GM12864 (cell line): ENCODE measurements around the gene TPMT.
A peak's percentile ranks its signal among the peaks of the same experiment; 100 is the strongest.

ENCODE experiments used
- DNase-seq: peaks from one replicate; pipeline ENCODE4 v3.0.0-alpha.2; 2011; ENCODE audit warnings: low read depth
- H3K4me3 ChIP-seq: 2 replicates; pipeline ENCODE4 v1.5.1; 2011; ENCODE audit warnings: mild to moderate bottlenecking, low read depth, low read length, control low read depth
- CTCF ChIP-seq: IDR thresholded peaks from 2 replicates; pipeline ENCODE4 v1.5.1; 2011; ENCODE audit warnings: low read depth, mild to moderate bottlenecking, moderate library complexity, low read length, control low read depth, inconsistent platforms; ENCODE audit errors: missing control alignments

TPMT gene

GRCh38 chr6:18154507-18155149 lies at the start of gene TPMT:
TSS of gene TPMT (minus strand) at chr6:18155077. CDS start at chr6:18149127, 5,950 bp downstream.
- no peak for TF ChIP-seq CTCF
- peak within 1 kb of the TSS; percentile 75 for H3K4me3 ChIP-seq

GRCh38 chr6:18203786-18204185 lies 48.9 kb upstream of the TPMT start:
- DNase-seq: no peak
- TF ChIP-seq CTCF: no peak
- H3K4me3 ChIP-seq: no peak overlapping the region

More at GRCh38 chr6:18154507-18155149, at the start of gene TPMT:
- DNase-seq: no peak

GRCh38 chr6:18192026-18192425 lies 37.1 kb upstream of the TPMT start:
- DNase-seq: no peak
- no peak for TF ChIP-seq CTCF
- H3K4me3 ChIP-seq: no peak overlapping the region

- DNase-seq: no peak
- no peak for TF ChIP-seq CTCF
- H3K4me3 ChIP-seq: no peak overlapping the region
Measured at GRCh38 chr6:18189196-18189595, 34.3 kb upstream of the TPMT start.

- no peak for TF ChIP-seq CTCF
- H3K4me3 ChIP-seq: no peak overlapping the region
Measured at GRCh38 chr6:18187701-18188100, 32.8 kb upstream of the TPMT start.

GRCh38 chr6:18186540-18187250 lies 31.8 kb upstream of the TPMT start:
- H3K4me3 ChIP-seq: no peak overlapping the region
- TF ChIP-seq CTCF: no peak
- DNase-seq: no peak

More at GRCh38 chr6:18187701-18188100, 32.8 kb upstream of the TPMT start:
- DNase-seq: no peak
